Heart right ventricle (tissue), 16 donors: ENCODE measurements around the gene TCF12. TPM values are rescaled to one million over a fixed set of nuclear protein-coding genes. Genes with fewer than 3 reads are reported as not detected.

Experiments used
- ATAC-seq, 8 donors: fragments of 200-7000 bp; cut with Tn5 transposase; one replicate each; pipeline ENCODE4 v1.9.1; 2020; ENCODE audit warnings: mild to moderate bottlenecking in 8 of 8, moderate library complexity in 8 of 8, moderate number of reproducible peaks in 1 of 8
- DNase-seq, 2 donors: peaks; one replicate each; pipeline ENCODE4 v3.0.0-alpha.2; 2020
- H3K27ac ChIP-seq, 10 donors: fragments of 200-600 bp; sonication (generic) in 2 of 10; one replicate each; pipeline versions ENCODE4 v1.5.0 to v1.8.0; 2020 to 2022; ENCODE audit warnings: mild to moderate bottlenecking in 3 of 10
- H3K27me3 ChIP-seq, 7 donors: fragments of 200-600 bp; one replicate each; pipeline ENCODE4 v1.8.0; 2021 to 2022; ENCODE audit warnings: mild to moderate bottlenecking in 2 of 7
- H3K36me3 ChIP-seq, 9 donors: fragments of 200-600 bp; sonication (generic) in 1 of 9; one replicate each; pipeline versions ENCODE4 v1.5.0 to v1.8.0; 2020 to 2022; ENCODE audit warnings: mild to moderate bottlenecking in 2 of 9
- H3K4me1 ChIP-seq, 9 donors: fragments of 200-600 bp; sonication (generic) in 1 of 9; one replicate each; pipeline versions ENCODE4 v1.5.0 to v1.8.0; 2020 to 2022; ENCODE audit warnings: mild to moderate bottlenecking in 4 of 9
- H3K4me3 ChIP-seq, 10 donors: fragments of 200-600 bp; sonication (generic) in 2 of 10; one replicate each; pipeline versions ENCODE4 v1.5.0 to v1.8.0; 2020 to 2022; ENCODE audit warnings: mild to moderate bottlenecking in 7 of 10, moderate library complexity in 2 of 10
- H3K9me3 ChIP-seq, 11 donors: fragments of 200-600 bp in 10 of 11; sonication (generic) in 2 of 11; one replicate each; pipeline versions ENCODE4 v1.5.0 to v1.8.0; 2013 to 2022; ENCODE audit warnings: mild to moderate bottlenecking in 2 of 11, control low read depth in 1 of 11, moderate library complexity in 1 of 11
- WGBS, 2 donors: extraction: QIAGEN DNeasy Blood & Tissue Kit; methylation state at CpG; one replicate each; pipeline ENCODE4 v1.1.7; 2013; ENCODE audit warnings: inconsistent platforms in 1 of 2; 5-methylcytosine and 5-hydroxymethylcytosine counted together
- intact Hi-C, 10 donors: fragments of 100-400 bp; cut with DNase I; formaldehyde crosslinking; loops; one replicate each; pipeline versions ENCODE4 v1.11.1 to v1.14.2; 2022
- polyA plus RNA-seq, 2 donors: library from polyadenylated mRNA; stranded (reverse); fragments of 200-250 nt; gene quantifications; one replicate each; pipeline ENCODE4 v1.2.3, GENCODE V29; 2013
- total RNA-seq, 10 donors: library from RNA; stranded (reverse); fragmentation: NEBNext Ultra II Directional in 3 of 10; extraction: Animal tissue kit (Norgen Biotek cat#: 25700) in 3 of 10; gene quantifications; one replicate each; pipeline versions ENCODE4 v1.2.1 to v1.2.4, GENCODE V29; 2021 to 2023
- TF ChIP-seq, protein P1 (sequence below), 9 donors: fragments of 200-600 bp; sonication (generic) in 2 of 9; IDR thresholded peaks; one replicate each; pipeline versions ENCODE4 v1.5.0 to v1.8.0; 2021 to 2022; ENCODE audit warnings: antibody characterized with exemption in 9 of 9, mild to moderate bottlenecking in 5 of 9, moderate library complexity in 1 of 9
- donor health status: Arrhythmogenic right ventricular cardiomyopathy.
- donor health status: ischemic (EF 13 %, LVEDD 7.1; RV severe dilation, severe dysfunction).
- donor health status: healthy with polysubstance abuse.
- donor health status: DM: no; HTN: yes; CAD: no.
- donor health status: DM: no; HTN: no; CAD: no.
- donor health status: ischemic (EF 25% LVEDD 6.9; RV normal size, moderate dysfunction).
- donor health status: ischemic (EF 25% LVEDD 5.7; RV mildly dilated, moderate dysfunction).
- donor health status: healthy.
- donor health status: DM: yes; HTN: yes; CAD: no.
- donor health status: Ischemic cardiomyopathy.
- donor health status: ischemic (EF 35%, LVEDD 5.7; RV mildly dilated, moderate dysfunction).
- donor health status: nonischemic (EF 11% LVEDD 7.7; RV severe dilation, severe dysfunction).
- donor health status: DM: yes; HTN: yes; CAD: no.
- donor health status: PGD.
- donor health status: ischemic (EF 29% LVEDD 5.4; RV normal size, mild dysfunction).
- donor health status: nonischemic (EF 23%, LVEDD 6.1; RV moderate dilation, normal function).

The TCF12 gene
- total and polyA plus RNA-seq, 12 donors, result 8.7 to 55.7 (median 38.4) TPM

DNA sequence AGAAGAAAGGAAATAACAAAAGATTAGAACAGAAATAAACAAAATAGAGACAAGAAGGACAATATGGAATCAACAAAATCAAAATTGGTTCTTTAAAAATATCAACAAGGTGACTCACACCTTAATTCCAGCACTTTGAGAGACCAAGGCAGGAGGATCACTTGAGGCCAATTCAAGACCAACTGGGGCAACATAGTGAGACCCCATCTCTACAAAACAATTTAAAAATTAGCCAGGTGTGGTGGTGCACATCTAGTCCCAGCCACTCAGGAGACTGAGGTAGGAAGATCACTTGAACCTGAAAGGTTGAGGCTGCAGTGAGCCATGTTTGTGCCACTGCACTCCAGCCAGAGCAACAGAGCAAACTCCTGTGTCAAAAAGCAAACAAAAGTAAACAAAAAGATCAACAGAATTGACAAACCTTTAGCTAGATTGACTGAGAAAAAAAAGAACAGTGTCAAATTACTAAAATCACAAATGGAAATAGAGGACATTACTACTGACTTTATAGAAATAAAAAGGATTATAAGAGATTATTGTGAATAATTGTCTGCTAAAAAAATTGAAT, 267.1 kb downstream of the TCF12 start:
- Histone ChIP-seq H3K27ac (no peak overlapping the region), H3K27me3 (no peaks in the 10 kb centered on the region), H3K4me1 (peaks cover 2 to 20% (median 14%) of the 10 kb centered on the region in 9 donors), H3K9me3 (no peaks in the 10 kb centered on the region), H3K4me3 (no peak overlapping the region), H3K36me3 (peaks cover 0 to 9% (median 0%) of the 10 kb centered on the region in 9 donors)
- DNase-seq (no peak), ATAC-seq (no peak)
- TF ChIP-seq, protein P1, sequence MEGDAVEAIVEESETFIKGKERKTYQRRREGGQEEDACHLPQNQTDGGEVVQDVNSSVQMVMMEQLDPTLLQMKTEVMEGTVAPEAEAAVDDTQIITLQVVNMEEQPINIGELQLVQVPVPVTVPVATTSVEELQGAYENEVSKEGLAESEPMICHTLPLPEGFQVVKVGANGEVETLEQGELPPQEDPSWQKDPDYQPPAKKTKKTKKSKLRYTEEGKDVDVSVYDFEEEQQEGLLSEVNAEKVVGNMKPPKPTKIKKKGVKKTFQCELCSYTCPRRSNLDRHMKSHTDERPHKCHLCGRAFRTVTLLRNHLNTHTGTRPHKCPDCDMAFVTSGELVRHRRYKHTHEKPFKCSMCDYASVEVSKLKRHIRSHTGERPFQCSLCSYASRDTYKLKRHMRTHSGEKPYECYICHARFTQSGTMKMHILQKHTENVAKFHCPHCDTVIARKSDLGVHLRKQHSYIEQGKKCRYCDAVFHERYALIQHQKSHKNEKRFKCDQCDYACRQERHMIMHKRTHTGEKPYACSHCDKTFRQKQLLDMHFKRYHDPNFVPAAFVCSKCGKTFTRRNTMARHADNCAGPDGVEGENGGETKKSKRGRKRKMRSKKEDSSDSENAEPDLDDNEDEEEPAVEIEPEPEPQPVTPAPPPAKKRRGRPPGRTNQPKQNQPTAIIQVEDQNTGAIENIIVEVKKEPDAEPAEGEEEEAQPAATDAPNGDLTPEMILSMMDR (IDR thresholded peaks at IDR 0.05), result no peak
- intact Hi-C loops, result no loop called here

GRCh38 chr15:57189466-57189865, 271.0 kb downstream of the TCF12 start:
- TF ChIP-seq, protein P1 (IDR thresholded peaks at IDR 0.05), result no peak
- ATAC-seq, result no peak
- Histone ChIP-seq H3K9me3 (no peaks in the 10 kb centered on the region), H3K27ac (no peak overlapping the region), H3K36me3 (peaks cover 0 to 38% (median 0%) of the 10 kb centered on the region in 9 donors), H3K4me3 (no peak overlapping the region), H3K4me1 (peaks cover 0 to 3% (median 0%) of the 10 kb centered on the region in 9 donors), H3K27me3 (no peaks in the 10 kb centered on the region)
- intact Hi-C loops, result no loop called here
- DNase-seq, result no peak
- 80 to 94% methylated on average over 1 of the region's 1 CpG for WGBS, 2 donors

DNA sequence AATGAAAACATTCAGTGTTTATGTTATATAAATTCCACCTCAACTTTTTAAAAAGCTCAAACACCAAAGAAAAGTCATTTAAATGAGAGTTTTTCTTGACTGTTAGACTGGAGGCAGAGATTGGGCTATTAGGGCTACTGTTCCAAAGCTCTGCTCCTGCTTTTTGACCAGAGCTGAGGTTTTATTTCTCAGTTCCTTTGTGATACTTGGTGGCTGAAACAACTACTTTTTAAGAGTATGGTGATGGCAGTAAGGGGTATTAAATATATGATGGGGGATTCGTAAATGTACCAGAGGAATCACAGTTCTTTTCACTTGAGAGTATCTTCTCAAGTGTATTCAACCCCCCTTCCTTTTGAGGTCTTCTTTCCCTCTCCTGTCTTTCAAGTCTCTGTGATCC, 271.8 kb downstream of the TCF12 start:
- DNase-seq (no peak), ATAC-seq (no peak)
- no peaks in the 10 kb centered on the region for H3K9me3 ChIP-seq
- intact Hi-C loops, result no loop called here
- no peaks in the 10 kb centered on the region for H3K27me3 ChIP-seq
- H3K4me1 ChIP-seq, result no peaks in the 10 kb centered on the region
- no peak overlapping the region for H3K4me3 ChIP-seq
- 98 to 100% methylated on average over 1 of the region's 1 CpG for WGBS, 2 donors
- H3K36me3 ChIP-seq, result peaks cover 0 to 45% (median 0%) of the 10 kb centered on the region in 9 donors
- no peak overlapping the region for H3K27ac ChIP-seq
- TF ChIP-seq, protein P1 (IDR thresholded peaks at IDR 0.05), result no peak

- no peak for ATAC-seq
- Histone ChIP-seq H3K4me1 (peaks cover 0 to 2% (median 0%) of the 10 kb centered on the region in 9 donors), H3K36me3 (peaks cover 0 to 44% (median 0%) of the 10 kb centered on the region in 9 donors), H3K27me3 (no peaks in the 10 kb centered on the region), H3K4me3 (no peak overlapping the region), H3K27ac (no peak overlapping the region), H3K9me3 (no peaks in the 10 kb centered on the region)
- intact Hi-C loops, result no loop called here
- 76 to 79% methylated on average over 2 of the region's 2 CpGs for WGBS, 2 donors
- TF ChIP-seq, protein P1 (IDR thresholded peaks at IDR 0.05), result no peak
- DNase-seq, result no peak
Measured at GRCh38 chr15:57193161-57193560, 274.7 kb downstream of the TCF12 start.
